WTC11 (cell line): ENCODE results near the gene CTNNA2. TPM values are rescaled to one million over a fixed set of nuclear protein-coding genes. Genes with fewer than 3 reads are reported as not detected.

Source experiments
- ATAC-seq: fragments of 200-7000 bp; cut with Tn5 transposase; 2 replicates; pipeline ENCODE4 v1.10.0; 2021; ENCODE audit warnings: mild to moderate bottlenecking, moderate library complexity
- CTCF ChIA-PET: fragments of 300-600 bp; sonication (Branson Sonifier 250); formaldehyde crosslinking; loops from one replicate; lab custom pipeline; 2021; ENCODE audit warnings: antibody characterized with exemption; lab: Charles Lee
- POLR2A ChIA-PET: fragments of 350-600 bp; sonication (Branson Sonifier 250); formaldehyde crosslinking; loops from one replicate; lab custom pipeline; 2021; ENCODE audit warnings: antibody characterized with exemption; lab: Charles Lee
- DNase-seq: peaks from one replicate; pipeline ENCODE4 v3.0.0; 2021; ENCODE audit warnings: low spot score
- H3K27ac Mint-ChIP-seq: 2 replicates; pipeline ENCODE4 v1.8.0; 2021; ENCODE audit warnings: mixed read lengths
- H3K27me3 Mint-ChIP-seq: 2 replicates; pipeline ENCODE4 v1.8.0; 2021; ENCODE audit warnings: low read depth, mild to moderate bottlenecking, moderate library complexity, mixed read lengths
- H3K36me3 Mint-ChIP-seq: 2 replicates; pipeline ENCODE4 v1.8.0; 2021; ENCODE audit warnings: mixed read lengths
- H3K4me1 Mint-ChIP-seq: 2 replicates; pipeline ENCODE4 v1.8.0; 2022; ENCODE audit warnings: mixed read lengths
- H3K4me3 Mint-ChIP-seq: 2 replicates; pipeline ENCODE4 v1.8.0; 2021; ENCODE audit warnings: mild to moderate bottlenecking, moderate library complexity, mixed read lengths
- H3K9me3 Mint-ChIP-seq: 2 replicates; pipeline ENCODE4 v1.8.0; 2021; ENCODE audit warnings: mixed read lengths
- ATF3 ChIP-seq: sonication (generic); formaldehyde crosslinking; conservative IDR thresholded peaks from 2 replicates; pipeline ENCODE4 v1.8.1; 2022; ENCODE audit warnings: mild to moderate bottlenecking, missing genetic modification reagents
- ATF6 ChIP-seq: sonication (generic); formaldehyde crosslinking; IDR thresholded peaks from 2 replicates; pipeline ENCODE4 v1.8.1; 2023; ENCODE audit warnings: mild to moderate bottlenecking, missing genetic modification reagents
- CDX4 ChIP-seq: fragments of 250-450 bp; sonication (Bioruptor Pico); IDR thresholded peaks from 2 replicates; pipeline ENCODE4 v1.9.0; 2021; ENCODE audit warnings: moderate library complexity, mild to moderate bottlenecking, inconsistent platforms, borderline replicate concordance
- CREB1 ChIP-seq: sonication (generic); formaldehyde crosslinking; IDR thresholded peaks from 2 replicates; pipeline ENCODE4 v1.8.0; 2023; ENCODE audit warnings: mild to moderate bottlenecking, missing genetic modification reagents
- CREM ChIP-seq: sonication (generic); formaldehyde crosslinking; IDR thresholded peaks from 2 replicates; pipeline ENCODE4 v1.8.1; 2022; ENCODE audit warnings: mild to moderate bottlenecking, missing genetic modification reagents, moderate library complexity
- CTCF ChIP-seq: fragments of 200-600 bp; IDR thresholded peaks from 2 replicates; pipeline ENCODE4 v1.8.0; 2022; ENCODE audit warnings: antibody characterized with exemption
- E2F4 ChIP-seq: sonication (generic); formaldehyde crosslinking; IDR thresholded peaks from 2 replicates; pipeline ENCODE4 v1.8.1; 2022; ENCODE audit warnings: low read depth, mild to moderate bottlenecking, moderate library complexity, missing genetic modification reagents, borderline replicate concordance
- NFATC4 ChIP-seq: fragments of 250-450 bp; sonication (Bioruptor Pico); IDR thresholded peaks from 2 replicates; pipeline ENCODE4 v1.9.0; 2021; ENCODE audit warnings: mild to moderate bottlenecking
- PRDM15 ChIP-seq: sonication (generic); formaldehyde crosslinking; IDR thresholded peaks from 2 replicates; pipeline ENCODE4 v1.8.0; 2022; ENCODE audit warnings: missing genetic modification reagents
- PRRX2 ChIP-seq: fragments of 250-450 bp; sonication (Bioruptor Pico); IDR thresholded peaks from 2 replicates; pipeline ENCODE4 v1.8.0; 2021; ENCODE audit warnings: mild to moderate bottlenecking
- RELA ChIP-seq: sonication (generic); formaldehyde crosslinking; IDR thresholded peaks from 2 replicates; pipeline ENCODE4 v1.8.1; 2022; ENCODE audit warnings: missing genetic modification reagents, mild to moderate bottlenecking, borderline replicate concordance
- RORB ChIP-seq: fragments of 250-450 bp; sonication (Bioruptor Pico); IDR thresholded peaks from 2 replicates; pipeline ENCODE4 v1.9.0; 2021; ENCODE audit warnings: mild to moderate bottlenecking
- ZNF512 ChIP-seq: sonication (generic); formaldehyde crosslinking; IDR thresholded peaks from 2 replicates; pipeline ENCODE4 v1.8.1; 2022; ENCODE audit warnings: missing genetic modification reagents, borderline replicate concordance
- ZNF671 ChIP-seq: fragments of 250-450 bp; sonication (Bioruptor Pico); IDR thresholded peaks from 2 replicates; pipeline ENCODE4 v1.8.0; 2021; ENCODE audit warnings: mild to moderate bottlenecking
- ZSCAN18 ChIP-seq: fragments of 250-450 bp; sonication (Bioruptor Pico); IDR thresholded peaks from 2 replicates; pipeline ENCODE4 v2.1.2; 2022; ENCODE audit warnings: mild to moderate bottlenecking, moderate library complexity
- total RNA-seq: library from RNA; stranded (reverse); gene quantifications from 3 replicates; pipeline ENCODE4 v1.2.3, GENCODE V29; 2021

Gene CTNNA2
- total RNA-seq, 1 experiment from 2014 or later: 3.8 TPM

- Mint-ChIP-seq H3K4me3 (no peak overlapping the region), H3K27ac (no peak overlapping the region), H3K27me3 (peaks cover 14% of the 10 kb centered on the region; the same call in 1 of the 2 replicates), H3K4me1 (no peaks in the 10 kb centered on the region), H3K9me3 (no peaks in the 10 kb centered on the region), H3K36me3 (no peaks in the 10 kb centered on the region)
- ChIA-PET POLR2A (no interaction called here), CTCF (no interaction called here)
- DNase-seq (no peak), ATAC-seq (no peak)
- no peak for TF ChIP-seq CREM (CRISPR knock-in tag)
Measured at GRCh38 chr2:79994161-79994560, 481.3 kb downstream of the CTNNA2 start.

- no peak for TF ChIP-seq CDX4 (CRISPR knock-in tag)
- no peak for TF ChIP-seq ZNF671 (CRISPR knock-in tag)
- TF ChIP-seq ZSCAN18 (CRISPR knock-in tag): no peak
- TF ChIP-seq E2F4: no peak
- TF ChIP-seq RORB (CRISPR knock-in tag): no peak
- TF ChIP-seq PRDM15 (CRISPR knock-in tag): no peak
- TF ChIP-seq RELA (CRISPR knock-in tag): no peak
- no peak for TF ChIP-seq PRRX2 (CRISPR knock-in tag)
- TF ChIP-seq CREB1 (CRISPR knock-in tag): no peak
- TF ChIP-seq NFATC4 (CRISPR knock-in tag): no peak
- TF ChIP-seq ZNF512 (CRISPR knock-in tag): no peak
- TF ChIP-seq ATF6 (CRISPR knock-in tag): no peak
- TF ChIP-seq CTCF: no peak
- TF ChIP-seq ATF3: no peak
- ChIA-PET POLR2A (interaction anchor here (0.6 kb wide), 1 partner anchor 321 kb away, joined by 3 read pairs; no protein-coding TSS in a partner anchor), CTCF (no interaction called here)
- Mint-ChIP-seq H3K27me3 (peaks cover 12% of the 10 kb centered on the region; the same call in 1 of the 2 replicates), H3K4me1 (no peaks in the 10 kb centered on the region), H3K4me3 (no peak overlapping the region), H3K36me3 (no peaks in the 10 kb centered on the region), H3K27ac (no peak overlapping the region), H3K9me3 (no peaks in the 10 kb centered on the region)
- DNase-seq (no peak), ATAC-seq (no peak)
Measured at GRCh38 chr2:79994965-79995364, 482.1 kb downstream of the CTNNA2 start.
